ENCODE data around the gene BFSP1. TPM values are rescaled to one million over a fixed set of nuclear protein-coding genes. Genes with fewer than 3 reads are reported as not detected.

Gene BFSP1
- total RNA-seq, 4 donors from 2014 or later: 0.75 to 1.00 (median 0.82) TPM; not detected in 1

- no peak for DNase-seq
- H3K27ac ChIP-seq: no peak overlapping the region
- in situ Hi-C loops (cut with MboI; ENCODE audit: low pct_ligation_motif_present in 1 of 4, low pct_unique_long_range_greater_than_20kb in 1 of 4, low sequenced_read_pairs in 3 of 4) (no loop called here), intact Hi-C loops (cut with DNase I; ENCODE audit: low total_unique reads) (no loop called here)
- H3K9me3 ChIP-seq: no peaks in the 10 kb centered on the region
- H3K27me3 ChIP-seq: no peaks in the 10 kb centered on the region
- no peak for TF ChIP-seq POLR2A (IDR thresholded peaks at IDR 0.05)
- no peak for TF ChIP-seq POLR2AphosphoS5 (IDR thresholded peaks at IDR 0.05)
- TF ChIP-seq EP300 (IDR thresholded peaks at IDR 0.05; ENCODE audit: low read depth): no peak
- TF ChIP-seq CTCF (IDR thresholded peaks at IDR 0.05): no peak
- no peaks in the 10 kb centered on the region for H3K36me3 ChIP-seq
- H3K4me1 ChIP-seq: no peaks in the 10 kb centered on the region
- no peak overlapping the region for H3K4me3 ChIP-seq
- 6 to 32% methylated on average over 2 of the region's 2 CpGs for WGBS, 2 donors (ENCODE audit: low coverage in 1 of 2)
Observed at GRCh38 chr20:17444091-17444490, 87.1 kb downstream of the BFSP1 start.

Other genes with a start within 250 kb of the BFSP1 start
- gene DSTN, start 38.7 kb upstream of the BFSP1 start, total RNA-seq: 100 to 1,000 TPM; 280 to 589 (median 373) TPM
- 100 to 1,000 TPM; 219 to 403 (median 288) TPM for gene RRBP1, start 150.9 kb upstream of the BFSP1 start, total RNA-seq
- not detected for gene BANF2, start 168.6 kb upstream of the BFSP1 start, total RNA-seq